ENCODE data around the gene MPP3.

MPP3 gene

GRCh38 chr17:43860077-43860725 is 27.3 kb upstream of the MPP3 start:
- H3K4me3 ChIP-seq (ENCODE audit: low read length) = no peak overlapping the region
- DNase-seq (ENCODE audit: low read depth) = no peak
- no peak for TF ChIP-seq CTCF (conservative IDR thresholded peaks at IDR 0.05; ENCODE audit: low read depth, low read length)

- no peak for DNase-seq (ENCODE audit: low read depth)
- no peak for TF ChIP-seq CTCF (conservative IDR thresholded peaks at IDR 0.05; ENCODE audit: low read depth, low read length)
- H3K4me3 ChIP-seq (ENCODE audit: low read length) = no peak overlapping the region
These were observed 25.1 kb upstream of the MPP3 start for GRCh38 chr17:43857957-43858600.

GRCh38 chr17:43857141-43857540 is 24.2 kb upstream of the MPP3 start:
- TF ChIP-seq CTCF (conservative IDR thresholded peaks at IDR 0.05; ENCODE audit: low read depth, low read length) = no peak
- no peak for DNase-seq (ENCODE audit: low read depth)
- H3K4me3 ChIP-seq (ENCODE audit: low read length) = no peak overlapping the region

- no peak for DNase-seq (ENCODE audit: low read depth)
- H3K4me3 ChIP-seq (ENCODE audit: low read length) = no peak overlapping the region
- TF ChIP-seq CTCF (conservative IDR thresholded peaks at IDR 0.05; ENCODE audit: low read depth, low read length) = no peak
These were observed 23.2 kb upstream of the MPP3 start for GRCh38 chr17:43856141-43856540.

GRCh38 chr17:43855061-43855460 is 22.1 kb upstream of the MPP3 start:
- H3K4me3 ChIP-seq (ENCODE audit: low read length) = no peak overlapping the region
- no peak for TF ChIP-seq CTCF (conservative IDR thresholded peaks at IDR 0.05; ENCODE audit: low read depth, low read length)
- no peak for DNase-seq (ENCODE audit: low read depth)

- no peak for TF ChIP-seq CTCF (conservative IDR thresholded peaks at IDR 0.05; ENCODE audit: low read depth, low read length)
- DNase-seq (ENCODE audit: low read depth) = no peak
- H3K4me3 ChIP-seq (ENCODE audit: low read length) = no peak overlapping the region
These were observed 21.6 kb upstream of the MPP3 start for GRCh38 chr17:43854498-43854897.

GRCh38 chr17:43853546-43853945 is 20.6 kb upstream of the MPP3 start:
- no peak for DNase-seq (ENCODE audit: low read depth)
- H3K4me3 ChIP-seq (ENCODE audit: low read length) = no peak overlapping the region
- no peak for TF ChIP-seq CTCF (conservative IDR thresholded peaks at IDR 0.05; ENCODE audit: low read depth, low read length)

Measured in retinal pigment epithelial cell (primary cell).